Measurements from ENCODE around the gene TRAM2. TPM values are rescaled to one million over a fixed set of nuclear protein-coding genes. Genes with fewer than 3 reads are reported as not detected.

TRAM2 gene
- total RNA-seq, 1 experiment from 2014 or later = 21.2 TPM

DNA sequence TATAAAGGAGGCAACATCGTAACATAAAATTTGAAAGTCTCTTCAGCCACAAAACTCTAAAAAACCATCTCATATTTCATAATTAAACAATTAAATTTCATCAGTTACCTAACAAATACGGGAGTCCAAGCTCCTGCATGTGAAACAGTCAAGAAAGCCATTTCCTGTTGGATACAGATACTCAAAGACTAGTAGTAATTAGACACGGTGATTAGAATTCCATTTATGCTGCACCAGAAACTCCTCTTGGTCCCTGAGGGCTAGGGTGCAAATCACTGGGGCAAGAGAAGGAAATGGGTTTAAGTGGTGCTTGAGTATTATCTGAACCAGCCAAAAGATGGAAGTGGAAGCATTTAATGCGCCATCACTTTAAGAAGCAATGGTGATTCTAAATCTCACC lies 27.4 kb downstream of the TRAM2 start:
- Histone ChIP-seq H3K79me1 (ENCODE audit: insufficient read depth, low read depth, low read length, poor library complexity, severe bottlenecking) (no peaks in the 10 kb centered on the region), H3K4ac (ENCODE audit: low read depth, low read length) (no peak overlapping the region), H2BK12ac (ENCODE audit: insufficient read length, low read depth, low read length) (no peak overlapping the region), H3K27ac (ENCODE audit: insufficient read length, low read depth, low read length) (no peak overlapping the region), H2AFZ (ENCODE audit: low read length) (no peak overlapping the region), H3K9me3 (ENCODE audit: control insufficient read depth, low read depth, low read length) (no peaks in the 10 kb centered on the region), H3K27me3 (ENCODE audit: insufficient read depth, low read length) (no peaks in the 10 kb centered on the region), H2BK20ac (ENCODE audit: low read depth, low read length, poor library complexity, severe bottlenecking) (no peak overlapping the region), H2BK15ac (ENCODE audit: low read depth, low read length) (no peak overlapping the region), H2BK5ac (ENCODE audit: insufficient read length, low read length) (no peak overlapping the region), H4K91ac (ENCODE audit: insufficient read length, low read depth, low read length) (no peak overlapping the region), H3T11ph (ENCODE audit: low read length) (no peak overlapping the region), H3K4me2 (ENCODE audit: insufficient read depth, insufficient read length, low read length) (no peak overlapping the region), H3K9ac (ENCODE audit: extremely low read depth, insufficient read length, low read length) (no peak overlapping the region), H4K8ac (replicated peaks; ENCODE audit: insufficient read length, low read depth, low read length) (no peak overlapping the region), H3K4me1 (ENCODE audit: insufficient read depth, low read length) (peaks cover 6% of the 10 kb centered on the region; the same call in 1 of the 2 replicates), H3K23me2 (ENCODE audit: insufficient read length, low read depth, low read length, poor library complexity, severe bottlenecking) (no peaks in the 10 kb centered on the region), H2AK5ac (ENCODE audit: insufficient read length, low read length) (no peak overlapping the region), H2BK120ac (ENCODE audit: low read depth, low read length, poor library complexity, severe bottlenecking) (no peak overlapping the region), H3K18ac (ENCODE audit: insufficient read length, low read depth, low read length) (no peak overlapping the region), H3K79me2 (ENCODE audit: insufficient read depth, low read length) (peaks cover 8% of the 10 kb centered on the region; the same call in 1 of the 2 replicates), H3K14ac (ENCODE audit: insufficient read depth, low read length) (no peak overlapping the region), H4K20me1 (ENCODE audit: control insufficient read depth, insufficient read depth, insufficient read length) (no peaks in the 10 kb centered on the region), H3K56ac (ENCODE audit: insufficient read length, low read depth, low read length) (no peak overlapping the region), H4K5ac (ENCODE audit: insufficient read length, low read depth, low read length) (no peak overlapping the region), H3K23ac (ENCODE audit: insufficient read length, low read depth, low read length) (no peak overlapping the region)
- Mint-ChIP-seq H3K27me3 (ENCODE audit: low read depth) (no peaks in the 10 kb centered on the region), H3K4me3 (no peak overlapping the region), H3K36me3 (ENCODE audit: insufficient read depth in 1 of 3, low read depth in 3 of 3) (no peaks in the 10 kb centered on the region), H3K9me3 (no peaks in the 10 kb centered on the region), H3K27ac (no peak overlapping the region), H3K4me1 (peaks cover 58 to 60% of the 10 kb centered on the region in 2 experiments)
- WGBS (ENCODE audit: extremely low coverage, insufficient read length, low lambda C conversion rate) = no CpG with 5 or more reads among the region's 4 CpGs
- DNase-seq = no peak
- TF ChIP-seq, protein P1, sequence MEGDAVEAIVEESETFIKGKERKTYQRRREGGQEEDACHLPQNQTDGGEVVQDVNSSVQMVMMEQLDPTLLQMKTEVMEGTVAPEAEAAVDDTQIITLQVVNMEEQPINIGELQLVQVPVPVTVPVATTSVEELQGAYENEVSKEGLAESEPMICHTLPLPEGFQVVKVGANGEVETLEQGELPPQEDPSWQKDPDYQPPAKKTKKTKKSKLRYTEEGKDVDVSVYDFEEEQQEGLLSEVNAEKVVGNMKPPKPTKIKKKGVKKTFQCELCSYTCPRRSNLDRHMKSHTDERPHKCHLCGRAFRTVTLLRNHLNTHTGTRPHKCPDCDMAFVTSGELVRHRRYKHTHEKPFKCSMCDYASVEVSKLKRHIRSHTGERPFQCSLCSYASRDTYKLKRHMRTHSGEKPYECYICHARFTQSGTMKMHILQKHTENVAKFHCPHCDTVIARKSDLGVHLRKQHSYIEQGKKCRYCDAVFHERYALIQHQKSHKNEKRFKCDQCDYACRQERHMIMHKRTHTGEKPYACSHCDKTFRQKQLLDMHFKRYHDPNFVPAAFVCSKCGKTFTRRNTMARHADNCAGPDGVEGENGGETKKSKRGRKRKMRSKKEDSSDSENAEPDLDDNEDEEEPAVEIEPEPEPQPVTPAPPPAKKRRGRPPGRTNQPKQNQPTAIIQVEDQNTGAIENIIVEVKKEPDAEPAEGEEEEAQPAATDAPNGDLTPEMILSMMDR (conservative IDR thresholded peaks at IDR 0.05) = no peak

Data from H9 (cell line).